DOHH2 (cell line): ENCODE measurements around the gene EIF4EBP2.

Experiments
- EZH2phosphoT487 ChIP-seq: fragments of 200-600 bp; sonication (generic); IDR thresholded peaks from 2 replicates; pipeline ENCODE4 v1.6.1; 2017; ENCODE audit warnings: borderline replicate concordance, mild to moderate bottlenecking, antibody characterized with exemption, low read length, moderate library complexity, mixed read lengths
- TF ChIP-seq, protein P1 (sequence below): fragments of 200-600 bp; sonication (generic); IDR thresholded peaks from one replicate; pipeline ENCODE4 v1.5.1; 2014; ENCODE audit warnings: antibody characterized with exemption, mild to moderate bottlenecking, low read depth, low read length; ENCODE audit not compliant: poor library complexity, severe bottlenecking

DNA sequence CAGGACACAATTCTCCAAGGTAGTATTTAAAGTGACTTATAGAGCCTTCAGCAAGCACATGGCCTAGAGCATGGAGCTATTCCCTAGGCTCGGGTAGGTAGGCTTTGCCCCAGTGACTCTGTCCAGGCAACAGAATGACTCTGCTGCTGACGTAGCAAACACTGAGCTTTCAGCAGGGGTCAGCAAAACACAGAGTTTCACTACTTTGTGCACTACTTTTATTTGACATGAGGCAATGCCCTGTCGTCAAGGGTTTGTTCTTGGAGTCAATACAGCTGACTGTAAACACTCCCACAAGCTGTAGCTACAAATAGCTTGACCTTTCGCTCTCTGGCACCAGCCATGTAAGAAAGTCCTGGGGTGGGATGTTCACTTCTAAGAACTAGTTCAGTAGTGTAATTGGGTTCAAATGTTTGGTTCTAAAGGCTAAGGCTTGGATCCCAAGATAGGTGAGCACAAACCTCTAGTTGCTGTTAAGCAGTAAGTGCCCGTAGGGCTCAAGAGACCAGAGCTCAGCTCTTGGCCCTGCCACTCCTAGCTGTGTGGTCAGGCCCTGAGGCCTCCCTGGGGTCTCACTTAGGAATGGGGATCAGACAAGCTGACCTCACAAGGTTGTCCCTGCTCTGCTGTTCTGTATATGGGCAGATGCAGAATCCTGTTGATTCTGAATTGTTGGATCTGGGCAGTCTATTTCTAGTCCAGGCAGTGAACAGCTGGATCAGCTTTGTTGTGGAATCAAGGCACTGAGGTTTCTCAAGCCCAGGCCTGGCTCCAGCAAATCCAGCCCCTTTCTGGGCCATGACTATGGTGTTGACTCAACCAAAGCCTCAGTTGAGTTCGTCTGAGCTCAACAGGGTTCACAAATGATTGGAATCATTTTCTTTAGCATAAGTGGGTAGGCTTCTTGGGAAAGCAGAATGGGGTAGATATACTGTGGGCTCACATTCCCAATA lies 26.8 kb downstream of the EIF4EBP2 start:
- TF ChIP-seq, protein P1, sequence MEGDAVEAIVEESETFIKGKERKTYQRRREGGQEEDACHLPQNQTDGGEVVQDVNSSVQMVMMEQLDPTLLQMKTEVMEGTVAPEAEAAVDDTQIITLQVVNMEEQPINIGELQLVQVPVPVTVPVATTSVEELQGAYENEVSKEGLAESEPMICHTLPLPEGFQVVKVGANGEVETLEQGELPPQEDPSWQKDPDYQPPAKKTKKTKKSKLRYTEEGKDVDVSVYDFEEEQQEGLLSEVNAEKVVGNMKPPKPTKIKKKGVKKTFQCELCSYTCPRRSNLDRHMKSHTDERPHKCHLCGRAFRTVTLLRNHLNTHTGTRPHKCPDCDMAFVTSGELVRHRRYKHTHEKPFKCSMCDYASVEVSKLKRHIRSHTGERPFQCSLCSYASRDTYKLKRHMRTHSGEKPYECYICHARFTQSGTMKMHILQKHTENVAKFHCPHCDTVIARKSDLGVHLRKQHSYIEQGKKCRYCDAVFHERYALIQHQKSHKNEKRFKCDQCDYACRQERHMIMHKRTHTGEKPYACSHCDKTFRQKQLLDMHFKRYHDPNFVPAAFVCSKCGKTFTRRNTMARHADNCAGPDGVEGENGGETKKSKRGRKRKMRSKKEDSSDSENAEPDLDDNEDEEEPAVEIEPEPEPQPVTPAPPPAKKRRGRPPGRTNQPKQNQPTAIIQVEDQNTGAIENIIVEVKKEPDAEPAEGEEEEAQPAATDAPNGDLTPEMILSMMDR = no peak
- TF ChIP-seq EZH2phosphoT487 = no peak
